ENCODE data around the gene PDE6B. TPM values are rescaled to one million over a fixed set of nuclear protein-coding genes. Genes with fewer than 3 reads are reported as not detected.

Gene PDE6B
- total and polyA plus RNA-seq, 2 of the 13 experiments (the other 11 are each of a cell fraction or from before 2014, with no cell fraction given), result 0.38 to 0.40 TPM

DNA sequence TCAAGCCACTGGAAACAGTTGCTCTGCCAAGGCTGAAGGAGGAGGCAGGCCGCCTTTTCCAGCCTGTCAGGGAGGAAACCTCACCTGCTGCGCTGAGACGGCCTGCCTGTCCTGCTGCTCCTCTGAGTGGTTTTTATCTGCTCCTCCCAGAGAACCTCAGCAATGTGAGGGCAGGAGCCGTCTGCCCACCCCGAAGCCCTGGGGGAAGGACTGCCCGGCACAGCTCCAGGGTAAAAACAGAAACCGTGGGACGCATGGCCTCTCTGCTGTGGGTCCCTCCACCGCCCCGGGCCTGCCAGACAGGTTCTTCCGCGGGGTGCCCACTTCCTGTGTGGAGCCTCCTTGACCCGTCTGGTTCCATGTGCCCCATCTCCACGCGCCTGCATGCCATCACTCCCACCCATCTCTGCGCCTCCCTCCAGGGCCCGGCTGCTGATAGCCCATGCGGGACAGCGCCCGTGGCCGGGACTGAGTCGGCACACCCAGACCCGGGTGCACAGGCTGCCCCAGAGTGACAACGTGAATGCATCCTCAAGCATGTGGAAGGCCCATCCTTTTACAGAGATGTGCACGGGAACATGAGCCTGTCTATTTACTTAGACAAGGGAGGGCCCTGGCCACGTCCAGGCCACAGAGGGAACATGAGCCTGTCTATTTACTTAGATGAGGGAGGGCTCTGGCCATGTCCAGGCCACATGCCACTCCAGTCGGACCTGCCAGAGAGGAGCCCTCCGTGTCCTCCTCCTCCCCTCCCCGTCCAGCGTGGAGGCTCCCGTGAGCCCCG, 67.6 kb downstream of the PDE6B start (continued):
- TF ChIP-seq, protein P1, sequence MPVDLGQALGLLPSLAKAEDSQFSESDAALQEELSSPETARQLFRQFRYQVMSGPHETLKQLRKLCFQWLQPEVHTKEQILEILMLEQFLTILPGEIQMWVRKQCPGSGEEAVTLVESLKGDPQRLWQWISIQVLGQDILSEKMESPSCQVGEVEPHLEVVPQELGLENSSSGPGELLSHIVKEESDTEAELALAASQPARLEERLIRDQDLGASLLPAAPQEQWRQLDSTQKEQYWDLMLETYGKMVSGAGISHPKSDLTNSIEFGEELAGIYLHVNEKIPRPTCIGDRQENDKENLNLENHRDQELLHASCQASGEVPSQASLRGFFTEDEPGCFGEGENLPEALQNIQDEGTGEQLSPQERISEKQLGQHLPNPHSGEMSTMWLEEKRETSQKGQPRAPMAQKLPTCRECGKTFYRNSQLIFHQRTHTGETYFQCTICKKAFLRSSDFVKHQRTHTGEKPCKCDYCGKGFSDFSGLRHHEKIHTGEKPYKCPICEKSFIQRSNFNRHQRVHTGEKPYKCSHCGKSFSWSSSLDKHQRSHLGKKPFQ (CRISPR knock-in tag; IDR thresholded peaks at IDR 0.05; ENCODE audit: insufficient replicate concordance), result no peak
- TF ChIP-seq NAIF1 (CRISPR knock-in tag; IDR thresholded peaks at IDR 0.05; ENCODE audit: borderline replicate concordance) (no peak), ZNF781 (CRISPR knock-in tag; IDR thresholded peaks at IDR 0.05; ENCODE audit: borderline replicate concordance, not compliant biosample characterization) (no peak), NR3C1 (CRISPR knock-in tag; IDR thresholded peaks at IDR 0.05) (no peak), KLF16 (CRISPR knock-in tag; IDR thresholded peaks at IDR 0.05) (peak in 1 of 2 experiments; percentile 88; a peak in 2 of 4 replicates), RBFOX2 (IDR thresholded peaks at IDR 0.05; ENCODE audit: low read depth, low read length) (no peak), CEBPG (CRISPR knock-in tag; IDR thresholded peaks at IDR 0.05) (no peak), MIER2 (CRISPR knock-in tag; IDR thresholded peaks at IDR 0.05) (no peak), ZMYM2 (CRISPR knock-in tag; IDR thresholded peaks at IDR 0.05) (peak; percentile 76; the same call in 1 of the 2 replicates), CHCHD3 (CRISPR knock-in tag; IDR thresholded peaks at IDR 0.05) (no peak), ZFX (CRISPR knock-in tag; IDR thresholded peaks at IDR 0.05; ENCODE audit: low read depth) (peak; percentile 83), ZNF138 (CRISPR knock-in tag; IDR thresholded peaks at IDR 0.05; ENCODE audit: low read depth) (no peak), NONO (IDR thresholded peaks at IDR 0.05) (no peak), NONO (CRISPR knock-in tag; conservative IDR thresholded peaks at IDR 0.05) (no peak)
- TF ChIP-seq, protein P2, sequence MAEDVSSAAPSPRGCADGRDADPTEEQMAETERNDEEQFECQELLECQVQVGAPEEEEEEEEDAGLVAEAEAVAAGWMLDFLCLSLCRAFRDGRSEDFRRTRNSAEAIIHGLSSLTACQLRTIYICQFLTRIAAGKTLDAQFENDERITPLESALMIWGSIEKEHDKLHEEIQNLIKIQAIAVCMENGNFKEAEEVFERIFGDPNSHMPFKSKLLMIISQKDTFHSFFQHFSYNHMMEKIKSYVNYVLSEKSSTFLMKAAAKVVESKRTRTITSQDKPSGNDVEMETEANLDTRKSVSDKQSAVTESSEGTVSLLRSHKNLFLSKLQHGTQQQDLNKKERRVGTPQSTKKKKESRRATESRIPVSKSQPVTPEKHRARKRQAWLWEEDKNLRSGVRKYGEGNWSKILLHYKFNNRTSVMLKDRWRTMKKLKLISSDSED (CRISPR knock-in tag; IDR thresholded peaks at IDR 0.05), result no peak
- TF ChIP-seq, protein P3, sequence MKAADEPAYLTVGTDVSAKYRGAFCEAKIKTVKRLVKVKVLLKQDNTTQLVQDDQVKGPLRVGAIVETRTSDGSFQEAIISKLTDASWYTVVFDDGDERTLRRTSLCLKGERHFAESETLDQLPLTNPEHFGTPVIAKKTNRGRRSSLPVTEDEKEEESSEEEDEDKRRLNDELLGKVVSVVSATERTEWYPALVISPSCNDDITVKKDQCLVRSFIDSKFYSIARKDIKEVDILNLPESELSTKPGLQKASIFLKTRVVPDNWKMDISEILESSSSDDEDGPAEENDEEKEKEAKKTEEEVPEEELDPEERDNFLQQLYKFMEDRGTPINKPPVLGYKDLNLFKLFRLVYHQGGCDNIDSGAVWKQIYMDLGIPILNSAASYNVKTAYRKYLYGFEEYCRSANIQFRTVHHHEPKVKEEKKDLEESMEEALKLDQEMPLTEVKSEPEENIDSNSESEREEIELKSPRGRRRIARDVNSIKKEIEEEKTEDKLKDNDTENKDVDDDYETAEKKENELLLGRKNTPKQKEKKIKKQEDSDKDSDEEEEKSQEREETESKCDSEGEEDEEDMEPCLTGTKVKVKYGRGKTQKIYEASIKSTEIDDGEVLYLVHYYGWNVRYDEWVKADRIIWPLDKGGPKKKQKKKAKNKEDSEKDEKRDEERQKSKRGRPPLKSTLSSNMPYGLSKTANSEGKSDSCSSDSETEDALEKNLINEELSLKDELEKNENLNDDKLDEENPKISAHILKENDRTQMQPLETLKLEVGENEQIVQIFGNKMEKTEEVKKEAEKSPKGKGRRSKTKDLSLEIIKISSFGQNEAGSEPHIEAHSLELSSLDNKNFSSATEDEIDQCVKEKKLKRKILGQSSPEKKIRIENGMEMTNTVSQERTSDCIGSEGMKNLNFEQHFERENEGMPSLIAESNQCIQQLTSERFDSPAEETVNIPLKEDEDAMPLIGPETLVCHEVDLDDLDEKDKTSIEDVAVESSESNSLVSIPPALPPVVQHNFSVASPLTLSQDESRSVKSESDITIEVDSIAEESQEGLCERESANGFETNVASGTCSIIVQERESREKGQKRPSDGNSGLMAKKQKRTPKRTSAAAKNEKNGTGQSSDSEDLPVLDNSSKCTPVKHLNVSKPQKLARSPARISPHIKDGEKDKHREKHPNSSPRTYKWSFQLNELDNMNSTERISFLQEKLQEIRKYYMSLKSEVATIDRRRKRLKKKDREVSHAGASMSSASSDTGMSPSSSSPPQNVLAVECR (CRISPR knock-in tag; IDR thresholded peaks at IDR 0.05; ENCODE audit: borderline replicate concordance), result peak; percentile 55; the same call in 1 of the 2 replicates
- TF ChIP-seq, protein P4, sequence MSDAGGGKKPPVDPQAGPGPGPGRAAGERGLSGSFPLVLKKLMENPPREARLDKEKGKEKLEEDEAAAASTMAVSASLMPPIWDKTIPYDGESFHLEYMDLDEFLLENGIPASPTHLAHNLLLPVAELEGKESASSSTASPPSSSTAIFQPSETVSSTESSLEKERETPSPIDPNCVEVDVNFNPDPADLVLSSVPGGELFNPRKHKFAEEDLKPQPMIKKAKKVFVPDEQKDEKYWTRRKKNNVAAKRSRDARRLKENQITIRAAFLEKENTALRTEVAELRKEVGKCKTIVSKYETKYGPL (CRISPR knock-in tag; IDR thresholded peaks at IDR 0.05), result no peak
- TF ChIP-seq, protein P5, sequence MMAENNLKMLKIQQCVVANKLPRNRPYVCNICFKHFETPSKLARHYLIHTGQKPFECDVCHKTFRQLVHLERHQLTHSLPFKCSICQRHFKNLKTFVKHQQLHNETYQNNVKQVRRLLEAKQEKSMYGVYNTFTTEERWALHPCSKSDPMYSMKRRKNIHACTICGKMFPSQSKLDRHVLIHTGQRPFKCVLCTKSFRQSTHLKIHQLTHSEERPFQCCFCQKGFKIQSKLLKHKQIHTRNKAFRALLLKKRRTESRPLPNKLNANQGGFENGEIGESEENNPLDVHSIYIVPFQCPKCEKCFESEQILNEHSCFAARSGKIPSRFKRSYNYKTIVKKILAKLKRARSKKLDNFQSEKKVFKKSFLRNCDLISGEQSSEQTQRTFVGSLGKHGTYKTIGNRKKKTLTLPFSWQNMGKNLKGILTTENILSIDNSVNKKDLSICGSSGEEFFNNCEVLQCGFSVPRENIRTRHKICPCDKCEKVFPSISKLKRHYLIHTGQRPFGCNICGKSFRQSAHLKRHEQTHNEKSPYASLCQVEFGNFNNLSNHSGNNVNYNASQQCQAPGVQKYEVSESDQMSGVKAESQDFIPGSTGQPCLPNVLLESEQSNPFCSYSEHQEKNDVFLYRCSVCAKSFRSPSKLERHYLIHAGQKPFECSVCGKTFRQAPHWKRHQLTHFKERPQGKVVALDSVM (CRISPR knock-in tag; IDR thresholded peaks at IDR 0.05), result 0 out of 2 replicates have a peak, but pooled peaks have one; percentile 27
